Smooth muscle cell (in vitro differentiated cells): ENCODE measurements around the gene PDGFC. TPM values are rescaled to one million over a fixed set of nuclear protein-coding genes. Genes with fewer than 3 reads are reported as not detected.

Source experiments
- DNase-seq: peaks from one replicate; lab custom pipeline; 2025; ENCODE audit not compliant: unreplicated experiment; lab: John Stamatoyannopoulos, UW
- H2AFZ ChIP-seq: fragments of 200-600 bp; sonication (generic); 2 replicates; pipeline ENCODE4 v1.6.0; 2016; ENCODE audit warnings: antibody characterized with exemption, low read depth, mild to moderate bottlenecking
- H3F3A ChIP-seq: fragments of 200-600 bp; sonication (generic); 2 replicates; pipeline ENCODE4 v1.6.0; 2017; ENCODE audit warnings: antibody characterized with exemption, low read depth
- H3K27ac ChIP-seq: fragments of 200-600 bp; sonication (generic); 2 replicates; pipeline ENCODE4 v1.5.1; 2016; ENCODE audit warnings: low read depth, mild to moderate bottlenecking
- H3K27me3 ChIP-seq: fragments of 200-600 bp; sonication (generic); 2 replicates; pipeline ENCODE4 v1.6.1; 2016; ENCODE audit warnings: low read depth, mild to moderate bottlenecking
- H3K36me3 ChIP-seq: fragments of 200-600 bp; sonication (generic); 2 replicates; pipeline ENCODE4 v1.5.1; 2016; ENCODE audit warnings: low read depth
- H3K4me1 ChIP-seq: fragments of 200-600 bp; sonication (generic); 2 replicates; pipeline ENCODE4 v1.5.1; 2016; ENCODE audit warnings: low read depth
- H3K4me2 ChIP-seq: fragments of 200-600 bp; sonication (generic); 2 replicates; pipeline ENCODE4 v1.6.0; 2016; ENCODE audit warnings: mild to moderate bottlenecking
- H3K4me3 ChIP-seq: fragments of 200-600 bp; sonication (generic); 2 replicates; pipeline ENCODE4 v1.5.1; 2016; ENCODE audit warnings: mild to moderate bottlenecking
- H3K79me2 ChIP-seq: fragments of 200-600 bp; sonication (generic); 2 replicates; pipeline ENCODE4 v1.6.0; 2016; ENCODE audit warnings: low read depth, mild to moderate bottlenecking
- H3K9ac ChIP-seq: fragments of 200-600 bp; sonication (generic); 2 replicates; pipeline ENCODE4 v1.6.0; 2016; ENCODE audit warnings: low read depth
- H3K9me3 ChIP-seq: fragments of 200-600 bp; sonication (generic); replicated peaks from 2 replicates; pipeline ENCODE4 v1.5.1; 2016; ENCODE audit warnings: low read depth
- H4K20me1 ChIP-seq: fragments of 200-600 bp; sonication (generic); 2 replicates; pipeline ENCODE4 v1.6.0; 2016; ENCODE audit warnings: low read depth
- CTCF ChIP-seq: fragments of 200-600 bp; sonication (generic); IDR thresholded peaks from 2 replicates; pipeline ENCODE4 v1.5.1; 2017; ENCODE audit warnings: borderline replicate concordance, mild to moderate bottlenecking, antibody characterized with exemption; ENCODE audit not compliant: insufficient read depth, poor library complexity, severe bottlenecking
- WGBS: methylation state at CpG from one replicate; pipeline ENCODE4 v1.1.7; 2016; ENCODE audit warnings: low lambda C conversion rate; 5-methylcytosine and 5-hydroxymethylcytosine counted together
- polyA plus RNA-seq: library from polyadenylated mRNA; unstranded; fragments of >200 nt; fragmentation: Nextera tagmentation; extraction: Ambion mirVana; gene quantifications from 2 replicates; pipeline ENCODE4 v1.2.1, GENCODE V29; 2016
- total RNA-seq: library from RNA; depleted of rRNA; stranded (reverse); fragments of >200 nt; gene quantifications from 2 replicates; pipeline ENCODE4 v1.2.3, GENCODE V29; 2014

Gene PDGFC
- total and polyA plus RNA-seq, 2 experiments from 2014 or later, result 56.5 to 135 TPM

GRCh38 chr4:157004279-157005161, 32.9 kb upstream of the PDGFC start:
- Histone ChIP-seq H3K27me3 (no peaks in the 10 kb centered on the region), H3K79me2 (no peaks in the 10 kb centered on the region), H3K9me3 (no peaks in the 10 kb centered on the region), H3K36me3 (no peaks in the 10 kb centered on the region), H2AFZ (peak overlapping the region; percentile 78), H3K4me1 (peaks cover under 1% of the 10 kb centered on the region), H3K9ac (no peak overlapping the region), H3K27ac (peak overlapping the region; percentile 39), H4K20me1 (no peaks in the 10 kb centered on the region), H3K4me3 (no peak overlapping the region), H3F3A (peaks cover 5% of the 10 kb centered on the region), H3K4me2 (no peak overlapping the region)
- no peak for TF ChIP-seq CTCF
- no peak for DNase-seq
- 57% methylated on average over 5 of the region's 5 CpGs for WGBS

GRCh38 chr4:156999175-156999517, 27.5 kb upstream of the PDGFC start:
- Histone ChIP-seq H3K27ac (peak overlapping the region; percentile 84), H3K4me1 (peaks cover 4% of the 10 kb centered on the region), H3K9me3 (no peaks in the 10 kb centered on the region), H4K20me1 (no peaks in the 10 kb centered on the region), H3K4me2 (peak overlapping the region; percentile 72), H3K9ac (peak overlapping the region; percentile 40), H3K4me3 (no peak overlapping the region), H3K27me3 (no peaks in the 10 kb centered on the region), H3F3A (peaks cover 13% of the 10 kb centered on the region), H3K36me3 (no peaks in the 10 kb centered on the region), H2AFZ (peak overlapping the region; percentile 40), H3K79me2 (no peaks in the 10 kb centered on the region)
- WGBS, result 8% methylated on average over 2 of the region's 2 CpGs
- no peak for DNase-seq
- TF ChIP-seq CTCF, result no peak

- no peaks in the 10 kb centered on the region for H4K20me1 ChIP-seq
These were observed 27.0 kb upstream of the PDGFC start for GRCh38 chr4:156998500-156999174.

More at GRCh38 chr4:156998500-156999174, 27.0 kb upstream of the PDGFC start:
- Histone ChIP-seq H3K79me2 (no peaks in the 10 kb centered on the region), H3K9me3 (no peaks in the 10 kb centered on the region), H3K27ac (peak overlapping the region; percentile 84), H3F3A (peaks cover 13% of the 10 kb centered on the region), H3K9ac (no peak overlapping the region), H3K4me2 (peak overlapping the region; percentile 61), H3K4me1 (peaks cover 4% of the 10 kb centered on the region), H2AFZ (no peak overlapping the region), H3K4me3 (no peak overlapping the region), H3K27me3 (no peaks in the 10 kb centered on the region), H3K36me3 (no peaks in the 10 kb centered on the region)
- 54% methylated on average over 1 of the region's 1 CpG for WGBS
- no peak for TF ChIP-seq CTCF
- no peak for DNase-seq
